K562 (cell line): ENCODE measurements around the gene LY6G6F. TPM values are rescaled to one million over a fixed set of nuclear protein-coding genes. Genes with fewer than 3 reads are reported as not detected.
A peak's percentile ranks its signal among the peaks of the same experiment; 100 is the strongest.

Source experiments
- ATF3 ChIP-seq, 2 experiments: fragments of 450-650 bp in 1 of 2; sonication (generic) in 1 of 2; formaldehyde crosslinking in 1 of 2; IDR thresholded peaks in 1 of 2; conservative IDR thresholded peaks in 1 of 2; 2 replicates each; pipeline versions ENCODE4 v1.6.1 to v1.8.1; 2016 to 2023; ENCODE audit warnings: mild to moderate bottlenecking in 2 of 2, moderate library complexity in 2 of 2, inconsistent platforms in 1 of 2, missing genetic modification reagents in 1 of 2
- BCLAF1 ChIP-seq, 2 experiments: fragments of 450-650 bp in 1 of 2; IDR thresholded peaks; 2 replicates each; pipeline ENCODE4 v1.6.1; 2011 to 2017; ENCODE audit warnings: low read depth in 2 of 2, antibody characterized with exemption in 1 of 2, borderline replicate concordance in 1 of 2, low read length in 1 of 2, mild to moderate bottlenecking in 1 of 2, mixed read lengths in 1 of 2; ENCODE audit not compliant: control insufficient read depth in 1 of 2
- CHD4 ChIP-seq: fragments of 200-600 bp; sonication (generic); IDR thresholded peaks from 3 replicates; pipeline ENCODE4 v1.6.1; 2012; ENCODE audit warnings: low read depth, mild to moderate bottlenecking, mixed read lengths, low read length, inconsistent platforms; ENCODE audit not compliant: insufficient read depth, insufficient replicate concordance, poor library complexity, severe bottlenecking
- IRF1 ChIP-seq: sonication (generic); formaldehyde crosslinking; IDR thresholded peaks from 2 replicates; pipeline ENCODE4 v1.8.0; 2022; ENCODE audit warnings: missing genetic modification reagents, mild to moderate bottlenecking, borderline replicate concordance
- MEIS2 ChIP-seq: fragments of 450-650 bp; IDR thresholded peaks from 2 replicates; pipeline ENCODE4 v1.6.1; 2014; ENCODE audit warnings: mild to moderate bottlenecking; ENCODE audit not compliant: partially characterized antibody
- NFATC3 ChIP-seq: fragments of 450-650 bp; IDR thresholded peaks from 2 replicates; pipeline ENCODE4 v1.6.1; 2017; ENCODE audit warnings: mild to moderate bottlenecking
- NR0B1 ChIP-seq: fragments of 450-650 bp; IDR thresholded peaks from one replicate; pipeline ENCODE4 v1.6.1; 2018; ENCODE audit warnings: mild to moderate bottlenecking, moderate library complexity; ENCODE audit not compliant: partially characterized antibody
- POLR3G ChIP-seq: IDR thresholded peaks from 2 replicates; pipeline ENCODE4 v1.6.1; 2011; ENCODE audit not compliant: insufficient read length, insufficient replicate concordance; ENCODE audit errors: extremely low read depth
- SMAD3 ChIP-seq: fragments of 450-650 bp; formaldehyde crosslinking; conservative IDR thresholded peaks from 2 replicates; pipeline ENCODE4 v1.4.0; 2020; ENCODE audit warnings: mild to moderate bottlenecking
- TCF3 ChIP-seq: sonication (generic); formaldehyde crosslinking; IDR thresholded peaks from 2 replicates; pipeline ENCODE4 v1.4.0; 2020; ENCODE audit warnings: mild to moderate bottlenecking, missing genetic modification reagents
- USF1 ChIP-seq: sonication (generic); formaldehyde crosslinking; IDR thresholded peaks from 2 replicates; pipeline ENCODE4 v1.9.0; 2022; ENCODE audit warnings: mild to moderate bottlenecking, missing genetic modification reagents
- ZHX1 ChIP-seq: fragments of 150-350 bp; conservative IDR thresholded peaks from 2 replicates; pipeline ENCODE4 v1.6.1; 2014; ENCODE audit warnings: low read length
- ZNF175 ChIP-seq: fragments of 200-800 bp; sonication (Bioruptor generic); IDR thresholded peaks from 2 replicates; pipeline ENCODE4 v1.6.1; 2016; ENCODE audit warnings: low read depth, mild to moderate bottlenecking, missing genetic modification characterization, missing compliant biosample characterization
- ZNF764 ChIP-seq: fragments of 250-450 bp; sonication (Bioruptor Pico); IDR thresholded peaks from 2 replicates; pipeline ENCODE4 v1.4.0; 2020; ENCODE audit warnings: low read depth, mild to moderate bottlenecking, moderate library complexity
- polyA plus RNA-seq, 8 experiments: library from polyadenylated mRNA; depleted of rRNA in 4 of 8; stranded (reverse) in 5 of 8; unstranded in 3 of 8; fragments of >200 nt; fragmentation: Nextera tagmentation in 2 of 8; fragmentation: Illumina TruSeq in 1 of 8; extraction: Ambion mirVana in 2 of 8; extraction: Trizol in 1 of 8; gene quantifications; 2 replicates each; pipeline versions ENCODE4 v1.2.1 to v1.2.3, GENCODE V29; 2011 to 2014; ENCODE audit warnings: inconsistent platforms in 1 of 8, missing spikeins in 1 of 8
- total RNA-seq, 7 experiments: library from RNA; depleted of rRNA in 6 of 7; stranded (reverse); fragments of >200 nt in 6 of 7; fragmentation: Illumina TruSeq in 2 of 7; extraction: Trizol in 2 of 7; gene quantifications; 2 replicates each; pipeline versions ENCODE4 v1.2.1 to v1.2.3, GENCODE V29; 2011 to 2021; ENCODE audit warnings: low replicate concordance in 1 of 7

The LY6G6F gene
- total and polyA plus RNA-seq, 9 of the 15 experiments (the other 6 are each of a cell fraction or from before 2014, with no cell fraction given): 0.14 to 0.50 (median 0.28) TPM; not detected in 2

GRCh38 chr6:31729515-31729978 lies 22.9 kb downstream of the LY6G6F start (continued):
- TF ChIP-seq TCF3 (CRISPR knock-in tag) (0 out of 2 replicates have a peak, but pooled peaks have one; percentile 1), SMAD3 (CRISPR knock-in tag) (no peak), IRF1 (CRISPR knock-in tag) (no peak), USF1 (CRISPR knock-in tag) (peak; percentile 74), ZNF764 (no peak), NR0B1 (no peak), ZHX1 (no peak), POLR3G (no peak), NFATC3 (no peak), ATF3 (IDR thresholded peaks at IDR 0.05) (no peak), ATF3 (CRISPR knock-in tag; conservative IDR thresholded peaks at IDR 0.05) (no peak; the same call in 1 of the 2 replicates), MEIS2 (no peak), BCLAF1 (IDR thresholded peaks at IDR 0.05; ENCODE audit: borderline replicate concordance in 1 of 2, control insufficient read depth in 1 of 2, low read depth in 2 of 2, low read length in 1 of 2) (no peak), ZNF175 (CRISPR knock-in tag) (no peak), CHD4 (no peak)
